NCI-H2196 (cell line): Measurements from ENCODE around the gene CAB39.
"Not testable (repeated sequence)": the region's sequence is repeated elsewhere in the genome, so short reads cannot be mapped to it uniquely, and the experiment has no call there.

Experiments used
- DNase-seq: peaks from one replicate; lab custom pipeline; 2025; ENCODE audit not compliant: unreplicated experiment; lab: John Stamatoyannopoulos, UW

CAB39 gene

DNA sequence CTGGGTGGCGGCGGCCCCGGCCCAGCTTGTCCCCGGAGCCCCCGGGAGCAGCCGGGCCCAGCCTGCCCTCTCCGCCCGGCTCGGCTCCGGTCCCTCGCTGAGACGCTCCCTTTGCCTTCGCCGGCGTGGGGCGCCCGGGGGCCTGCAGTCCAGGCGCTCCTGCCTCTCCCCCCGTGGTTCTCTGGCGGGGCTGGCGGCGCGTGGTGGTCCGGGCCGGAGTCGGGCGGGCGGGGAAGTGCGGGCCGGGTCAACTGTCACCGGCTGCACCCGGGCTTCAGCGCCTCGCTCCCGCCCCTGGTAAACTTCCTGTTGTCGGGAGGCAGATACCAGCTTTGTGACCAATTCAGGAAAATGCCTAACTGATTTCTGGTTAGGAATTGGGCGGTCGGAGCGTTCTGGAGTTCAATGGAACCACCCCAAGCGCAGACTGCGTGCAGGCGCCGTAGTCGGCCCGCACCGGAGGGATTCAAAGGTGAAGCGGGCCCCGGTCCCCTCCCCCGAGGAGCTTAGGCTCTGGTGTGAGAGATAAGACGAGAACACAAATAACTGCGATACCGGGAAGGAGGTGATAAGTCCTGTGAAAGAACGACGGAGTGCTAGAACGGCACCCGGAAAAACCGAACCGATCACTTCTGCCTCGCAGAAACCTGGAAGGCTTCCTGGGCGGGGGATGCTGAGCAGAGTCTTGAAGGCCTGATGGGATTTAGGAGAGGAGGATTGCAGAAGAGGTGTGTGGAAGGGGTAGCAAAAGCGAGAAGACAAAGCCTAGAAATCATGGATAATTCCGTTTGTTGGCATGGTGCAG lies 891 bp downstream of the CAB39 start:
- DNase-seq: no peak

DNA sequence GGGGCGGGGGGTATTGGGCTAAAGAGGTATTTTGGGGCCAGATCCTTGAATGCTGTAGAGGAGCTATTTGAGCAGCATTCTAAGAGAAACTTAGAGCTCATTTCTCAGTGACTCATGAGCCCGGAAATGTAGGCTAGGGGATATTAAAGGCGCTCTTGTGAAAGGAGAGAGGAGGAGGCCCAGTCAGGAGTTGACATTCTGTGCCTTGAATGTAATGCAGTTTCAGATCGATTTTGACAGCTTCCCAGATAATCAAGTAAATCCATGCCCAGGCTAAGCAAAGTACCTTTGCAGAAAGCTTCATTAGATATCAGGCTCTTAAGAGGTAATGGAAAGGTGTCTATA lies 1.5 kb downstream of the CAB39 start:
- no peak for DNase-seq

DNA sequence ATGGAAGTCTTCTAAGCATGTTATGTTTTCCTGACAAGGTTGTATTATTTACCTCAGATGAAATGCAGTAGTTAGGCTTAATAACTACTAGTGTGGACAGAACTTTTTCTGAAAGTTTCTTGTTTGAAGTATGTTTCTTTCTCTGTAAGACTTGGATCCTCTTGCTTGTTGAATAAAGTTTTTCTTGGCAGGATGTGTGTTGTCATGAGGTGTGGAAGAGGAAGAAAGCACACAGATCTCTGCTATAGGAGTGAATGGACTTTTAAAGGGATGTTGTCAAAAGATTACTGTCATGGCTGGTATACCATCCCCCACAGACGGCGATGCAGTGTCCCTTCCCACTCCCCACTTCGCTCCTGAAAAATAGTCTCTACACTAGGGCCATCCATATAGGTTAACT lies 2.6 kb downstream of the CAB39 start:
- DNase-seq: no peak

DNA sequence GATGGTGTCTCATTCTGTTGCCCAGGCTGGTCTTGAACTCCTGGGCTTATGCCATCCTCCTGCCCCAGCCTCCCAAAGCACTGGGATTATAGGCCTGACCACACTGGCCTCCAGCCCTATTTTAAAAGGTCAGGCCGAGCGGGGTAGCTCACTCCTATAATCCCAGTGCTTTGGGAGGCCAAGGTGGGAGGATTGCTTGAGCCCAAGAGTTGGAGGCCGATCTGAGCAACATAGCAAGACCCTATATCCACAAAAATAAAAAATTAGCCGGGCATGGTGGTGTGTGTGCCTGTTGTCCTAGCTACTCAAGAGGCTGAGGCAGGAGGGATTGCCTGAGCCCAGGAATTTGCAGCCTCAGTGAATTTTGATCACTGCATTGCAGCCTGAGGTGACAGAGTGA lies 3.9 kb downstream of the CAB39 start:
- no peak for DNase-seq

DNA sequence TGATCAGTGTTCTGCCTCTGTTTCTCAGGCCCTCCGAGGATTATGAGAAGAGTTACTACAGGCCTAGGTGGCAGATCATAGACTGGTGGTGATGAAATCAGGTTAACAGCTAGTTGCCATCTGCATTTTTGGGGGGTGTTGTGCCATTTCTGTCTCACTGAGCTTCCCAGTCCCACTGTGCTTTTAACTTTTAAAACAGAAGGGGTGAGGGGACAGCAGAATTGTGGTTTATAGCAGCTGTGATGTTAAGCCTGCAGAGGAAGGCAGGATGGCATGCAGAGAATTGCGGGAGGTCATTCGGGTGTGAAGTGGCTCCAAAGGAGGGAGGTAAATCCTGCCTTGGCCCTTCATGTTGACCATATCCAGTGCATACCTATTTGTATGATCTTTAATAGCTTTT lies 5.0 kb downstream of the CAB39 start:
- DNase-seq: no peak

DNA sequence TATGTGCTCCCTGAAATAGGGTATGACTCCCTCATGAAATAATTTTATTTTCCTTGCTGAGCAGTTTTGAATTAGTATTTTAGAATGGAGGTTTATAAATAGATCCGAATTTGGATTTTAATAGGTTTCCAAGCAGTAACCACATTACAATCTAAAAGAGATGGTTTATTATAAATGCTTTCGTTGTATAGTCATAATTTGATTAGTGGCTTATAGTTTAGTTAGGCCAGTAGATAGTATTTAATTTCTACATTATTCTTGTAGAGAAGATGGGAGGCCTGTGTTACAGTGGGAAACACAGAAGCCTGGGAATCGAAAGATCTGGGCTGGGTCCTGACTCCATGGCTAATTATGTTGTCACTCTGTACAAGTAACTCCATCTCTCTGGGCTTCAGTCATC lies 6.7 kb downstream of the CAB39 start:
- no peak for DNase-seq

GRCh38 chr2:230721712-230722111 lies 9.1 kb downstream of the CAB39 start:
- DNase-seq: no peak

DNA sequence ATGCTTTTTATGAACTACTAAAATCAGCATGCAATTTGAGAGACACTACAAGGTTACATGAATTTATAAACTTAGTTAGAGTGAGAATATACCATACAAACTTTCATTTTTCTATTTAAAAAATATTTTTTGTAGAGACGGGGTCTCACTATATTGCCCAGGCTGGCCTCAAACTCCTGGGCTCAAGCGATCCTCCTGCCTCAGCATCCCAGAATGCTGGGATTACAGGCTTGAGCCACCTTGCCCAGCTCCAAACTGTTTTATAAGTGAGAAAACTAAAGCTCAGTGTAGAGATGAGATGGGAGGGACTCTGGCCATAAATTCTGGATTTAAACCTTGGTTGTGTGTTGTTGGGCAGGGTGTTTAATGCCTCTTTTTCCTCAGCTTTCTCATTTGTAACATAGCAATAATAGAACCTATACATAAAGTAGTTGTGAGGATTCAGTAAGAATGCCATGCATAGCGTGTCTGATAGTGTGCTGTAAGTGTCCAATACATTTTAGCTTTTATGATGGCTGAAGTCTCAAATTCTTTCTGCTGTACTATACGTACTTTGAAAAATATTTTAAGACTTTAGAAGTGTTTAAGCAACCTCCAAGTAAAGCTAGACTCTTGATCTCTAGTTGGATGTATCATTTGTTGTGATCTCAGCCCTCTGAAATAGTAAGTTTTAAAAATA lies 9.7 kb downstream of the CAB39 start:
- DNase-seq: no peak

DNA sequence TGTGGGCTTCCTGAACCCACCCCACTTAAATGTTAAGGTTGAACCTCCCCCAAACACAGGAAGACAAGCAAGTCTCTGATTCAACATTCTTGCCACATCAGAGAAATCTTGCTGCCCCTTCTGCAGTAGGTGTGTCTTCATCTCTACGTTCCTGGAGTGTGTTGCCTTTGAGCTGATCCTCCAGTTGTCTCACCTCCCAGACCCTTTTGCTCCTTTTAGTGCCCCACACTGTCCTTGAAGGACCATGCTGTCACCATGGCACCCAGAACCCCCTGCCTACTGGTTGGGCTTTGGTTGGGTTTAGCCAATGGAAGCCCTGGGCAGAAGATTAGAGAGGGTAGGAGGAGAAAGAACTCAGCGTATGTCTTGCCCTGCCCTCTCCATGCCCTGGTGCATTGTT lies 10.7 kb downstream of the CAB39 start:
- no peak for DNase-seq

GRCh38 chr2:230724957-230725356 lies 12.3 kb downstream of the CAB39 start:
- not testable (repeated sequence) for DNase-seq

- DNase-seq: no peak
Measured at GRCh38 chr2:230731512-230731911, 18.9 kb downstream of the CAB39 start.

DNA sequence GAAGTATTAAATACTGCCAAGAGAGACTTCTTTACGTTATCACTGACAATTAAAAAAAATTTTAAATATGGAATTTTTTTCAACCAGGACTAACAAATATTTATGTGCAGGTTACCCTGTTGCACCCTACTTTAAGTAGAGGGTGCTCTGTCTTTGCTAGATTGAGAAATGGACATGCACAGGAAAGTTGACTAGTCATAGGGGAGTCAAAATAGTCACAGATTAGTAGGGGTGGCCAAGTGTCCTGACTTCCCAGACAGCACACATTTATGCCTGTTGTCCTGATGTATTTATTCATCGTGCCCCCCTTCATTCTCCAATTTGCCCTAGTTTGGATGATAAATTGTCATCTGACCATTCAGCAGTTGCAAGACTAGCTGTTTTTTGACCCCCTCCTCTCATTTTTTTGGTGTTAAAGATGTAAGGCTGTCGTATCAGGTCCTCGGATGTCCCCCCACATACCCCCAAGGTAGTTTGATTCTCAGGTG lies 20.3 kb downstream of the CAB39 start:
- DNase-seq: no peak

DNA sequence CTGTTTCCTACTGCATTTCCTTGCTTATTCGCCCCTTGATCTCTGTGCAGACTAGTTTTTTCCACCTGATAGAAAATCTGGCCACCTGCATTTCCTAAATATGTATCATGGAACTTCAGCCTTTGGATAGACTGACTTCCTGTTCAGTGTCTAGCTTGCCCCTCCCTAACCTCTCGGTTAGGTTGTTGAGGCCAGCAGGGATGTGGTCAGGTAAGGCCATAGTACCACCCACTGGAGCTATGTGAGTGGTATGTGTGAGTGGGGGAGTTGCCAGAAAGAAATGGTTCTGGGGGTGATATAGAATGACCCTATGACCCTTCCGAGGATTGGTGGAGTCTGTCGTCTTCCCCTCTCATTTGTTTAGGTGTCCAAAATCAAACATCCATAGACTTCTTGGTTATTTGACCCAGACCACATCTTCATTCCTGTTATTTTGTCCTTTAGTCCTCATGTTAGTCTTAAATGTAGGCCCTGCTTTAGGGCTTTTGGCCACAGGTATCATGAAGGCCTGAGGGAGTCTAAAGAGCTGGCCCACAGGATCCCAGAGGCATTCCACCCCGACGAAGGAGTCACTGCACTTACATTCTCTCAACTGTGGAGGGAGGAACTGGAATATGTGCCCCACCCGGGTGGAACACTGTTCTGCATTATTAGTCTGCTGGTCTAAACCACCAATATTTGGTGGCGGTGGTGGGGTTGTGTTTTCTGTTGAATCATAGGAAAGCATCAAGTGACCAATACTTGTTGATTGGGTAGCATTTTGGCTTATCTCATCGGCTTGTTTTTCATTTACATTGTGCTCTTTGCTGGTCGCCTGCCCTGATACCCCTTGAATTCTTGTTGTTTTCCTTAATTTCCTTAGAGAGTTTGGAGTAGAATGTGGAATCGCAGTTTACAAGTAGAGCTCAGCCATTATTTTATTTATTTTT lies 21.9 kb downstream of the CAB39 start:
- no peak for DNase-seq

DNA sequence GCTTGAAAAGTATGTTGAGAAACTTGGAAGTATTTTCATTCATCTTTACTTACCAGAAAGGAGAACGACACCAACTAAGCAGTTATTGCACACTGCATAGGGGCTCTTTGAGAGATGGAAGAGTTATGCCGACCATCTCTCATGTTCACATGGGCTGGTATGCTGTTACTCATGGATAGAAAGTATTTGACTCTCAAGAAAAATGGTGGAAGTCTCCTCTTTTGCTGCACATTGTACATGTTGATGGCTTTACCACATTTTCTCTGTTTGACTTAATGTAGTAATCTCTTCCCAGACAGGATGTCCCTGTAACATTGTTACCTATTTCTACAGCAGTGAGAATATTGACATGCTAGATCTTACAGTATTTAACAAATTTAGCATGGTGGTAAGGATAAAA lies 23.2 kb downstream of the CAB39 start:
- DNase-seq: no peak

DNA sequence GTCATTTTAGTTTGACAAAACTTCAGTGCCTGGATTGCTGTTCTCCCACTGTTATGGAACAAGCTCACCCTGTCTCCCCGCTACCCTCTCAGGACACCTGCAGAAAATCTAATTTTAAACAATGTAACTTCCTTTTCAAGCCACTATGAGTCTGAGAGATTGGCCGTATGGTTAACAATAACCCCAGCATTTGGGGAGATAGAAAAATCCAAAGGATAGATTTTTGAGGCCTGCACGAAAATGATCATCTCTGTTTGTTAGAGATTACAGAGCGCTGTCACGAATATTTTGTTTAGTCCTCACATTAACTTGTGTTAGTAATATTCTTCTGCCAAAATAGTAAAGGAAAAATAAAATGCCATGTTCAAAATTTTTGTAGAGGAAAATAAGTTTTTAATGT lies 24.7 kb downstream of the CAB39 start:
- no peak for DNase-seq

DNA sequence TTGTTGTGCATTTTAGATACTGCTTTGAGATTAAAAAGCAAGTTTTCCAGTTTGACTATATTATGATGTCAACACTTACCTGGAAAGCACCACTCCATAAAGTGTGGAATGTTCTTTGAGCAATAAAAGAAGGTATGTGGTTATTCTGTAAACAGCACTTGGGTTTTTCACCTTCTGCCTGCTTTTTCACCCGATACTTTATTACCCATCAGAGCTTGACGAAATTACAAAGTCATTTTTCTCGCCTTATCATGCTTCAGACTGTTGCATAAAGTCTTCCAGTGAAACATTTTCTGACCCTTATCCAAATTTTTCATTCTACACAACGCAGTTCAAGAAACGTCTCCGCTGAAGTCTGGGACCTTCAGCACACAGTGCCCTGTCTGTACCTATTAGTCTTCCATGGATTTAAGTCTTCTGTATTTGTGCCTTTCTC lies 25.2 kb downstream of the CAB39 start:
- DNase-seq: no peak

DNA sequence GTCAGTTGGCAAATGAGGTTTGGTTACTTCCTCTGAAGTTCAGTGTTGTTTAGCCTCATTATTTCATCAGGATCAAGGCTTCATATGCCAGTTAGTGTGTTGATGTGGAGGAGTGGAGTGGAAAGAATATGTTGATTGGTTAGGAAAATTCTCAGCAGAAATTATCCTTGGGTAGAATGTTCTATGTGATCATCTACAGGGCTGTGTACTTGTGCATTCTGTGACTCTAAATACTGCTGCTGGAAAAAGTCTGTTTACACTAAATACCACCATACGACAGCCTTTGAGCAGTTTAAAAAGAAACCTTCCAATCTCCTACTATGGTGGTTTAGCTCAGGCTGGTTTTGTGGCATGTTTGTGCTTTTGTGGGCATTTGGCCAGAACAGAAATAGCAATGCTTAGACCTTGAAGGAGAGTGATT lies 25.8 kb downstream of the CAB39 start:
- no peak for DNase-seq

DNA sequence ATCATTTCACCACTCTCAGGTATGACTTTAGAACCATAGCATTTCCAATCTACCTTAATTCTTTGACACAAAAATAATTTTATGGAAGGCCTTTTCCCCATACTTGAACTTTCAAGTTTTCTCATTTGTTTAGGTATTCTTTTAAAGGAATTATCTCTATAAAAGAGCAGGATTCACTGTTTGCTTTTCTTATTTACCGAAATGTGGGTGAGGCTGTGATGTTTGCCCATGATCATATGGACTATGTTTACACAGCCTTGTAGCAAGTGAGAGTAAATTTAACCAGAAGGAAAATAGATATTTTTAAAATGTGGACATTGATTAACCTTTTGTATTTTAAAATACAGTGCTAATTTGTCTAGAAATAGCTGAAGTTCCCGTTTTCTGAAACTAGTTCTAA lies 26.3 kb downstream of the CAB39 start:
- DNase-seq: no peak

DNA sequence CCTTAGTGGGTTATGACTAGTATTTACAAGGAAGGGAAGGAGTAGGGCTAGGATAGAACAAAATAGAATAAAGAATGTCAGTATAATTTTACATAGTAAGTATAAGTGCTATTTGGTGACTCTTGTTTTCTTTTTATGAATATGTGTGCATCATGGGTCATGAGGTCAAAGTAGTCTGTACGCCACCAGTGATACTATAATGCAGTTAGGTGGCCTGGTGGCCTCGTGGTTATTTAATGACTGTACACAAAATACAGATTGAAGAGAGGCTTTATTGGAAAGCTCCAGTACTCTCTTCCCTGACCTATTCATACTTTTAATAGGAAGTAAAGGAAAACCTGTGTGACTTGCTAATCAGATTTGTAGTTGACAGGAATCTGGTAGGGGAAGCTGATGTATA lies 27.3 kb downstream of the CAB39 start:
- DNase-seq: no peak

- DNase-seq: no peak
Measured at GRCh38 chr2:230742781-230743180, 30.1 kb downstream of the CAB39 start.

- no peak for DNase-seq
Measured at GRCh38 chr2:230746213-230746612, 33.6 kb downstream of the CAB39 start.

GRCh38 chr2:230748087-230748486 lies 35.4 kb downstream of the CAB39 start:
- DNase-seq: no peak
